Body of pancreas (tissue), 4 donors: ENCODE results near the gene ABCC1. TPM values are rescaled to one million over a fixed set of nuclear protein-coding genes. Genes with fewer than 3 reads are reported as not detected.
"Not testable (repeated sequence)": the region's sequence is repeated elsewhere in the genome, so short reads cannot be mapped to it uniquely, and the experiment has no call there.

Experiments
- ATAC-seq: fragments of 150-250 bp; one replicate; pipeline ENCODE4 v1.9.1; 2016
- DNase-seq, 4 donors: peaks; one replicate each; pipeline ENCODE4 v3.0.0-alpha.2; 2019
- H3K27ac ChIP-seq, 4 donors: fragments of 200-600 bp; sonication (generic); 1 replicate in 3 of 4; 2 replicates in 1 of 4; pipeline versions ENCODE4 v1.5.1 to v1.6.1; 2016 to 2019; ENCODE audit warnings: mild to moderate bottlenecking in 1 of 4, mixed read lengths in 1 of 4, moderate library complexity in 1 of 4
- H3K27me3 ChIP-seq, 2 donors: fragments of 200-600 bp; sonication (generic); one replicate each; pipeline ENCODE4 v1.6.0; 2016; ENCODE audit warnings: mild to moderate bottlenecking in 1 of 2
- H3K36me3 ChIP-seq, 2 donors: fragments of 200-600 bp; sonication (generic); replicated peaks in 1 of 2; 2 replicates each; pipeline ENCODE4 v1.5.1; 2016; ENCODE audit warnings: low read depth in 2 of 2; ENCODE audit not compliant: insufficient read depth in 1 of 2
- H3K4me1 ChIP-seq: fragments of 200-600 bp; sonication (generic); one replicate; pipeline ENCODE4 v1.6.0; 2016
- H3K4me3 ChIP-seq, 2 donors: fragments of 200-600 bp; sonication (generic); 1 replicate in 1 of 2; 2 replicates in 1 of 2; pipeline ENCODE4 v1.5.1; 2016 to 2019
- H3K9me3 ChIP-seq, 3 donors: fragments of 200-600 bp; sonication (generic); 1 replicate in 2 of 3; 2 replicates in 1 of 3; pipeline ENCODE4 v1.5.1; 2016
- POLR2A ChIP-seq, 3 donors: fragments of 450-650 bp; IDR thresholded peaks; one replicate each; pipeline ENCODE4 v1.6.1; 2016; ENCODE audit warnings: antibody characterized with exemption in 3 of 3, mild to moderate bottlenecking in 2 of 3
- WGBS, 2 donors: methylation state at CpG; one replicate each; pipeline ENCODE4 v1.1.5; 2017; 5-methylcytosine and 5-hydroxymethylcytosine counted together
- intact Hi-C: fragments of 100-400 bp; cut with DNase I; formaldehyde crosslinking; loops from one replicate; pipeline ENCODE4 v1.15.1; 2023
- total RNA-seq, 2 donors: library from RNA; depleted of rRNA; stranded (reverse); fragments of >200 nt; gene quantifications; one replicate each; pipeline ENCODE4 v1.1.0, GENCODE V29; 2016
- TF ChIP-seq, protein P1 (sequence below), 7 experiments: fragments of 450-650 bp in 4 of 7; fragments of 200-600 bp in 3 of 7; sonication (generic) in 3 of 7; IDR thresholded peaks; one replicate each; pipeline ENCODE4 v1.5.1; 2016 to 2019; ENCODE audit warnings: antibody characterized with exemption in 7 of 7

Gene ABCC1
- total RNA-seq, 2 donors from 2014 or later = 12.7 to 23.1 TPM

DNA sequence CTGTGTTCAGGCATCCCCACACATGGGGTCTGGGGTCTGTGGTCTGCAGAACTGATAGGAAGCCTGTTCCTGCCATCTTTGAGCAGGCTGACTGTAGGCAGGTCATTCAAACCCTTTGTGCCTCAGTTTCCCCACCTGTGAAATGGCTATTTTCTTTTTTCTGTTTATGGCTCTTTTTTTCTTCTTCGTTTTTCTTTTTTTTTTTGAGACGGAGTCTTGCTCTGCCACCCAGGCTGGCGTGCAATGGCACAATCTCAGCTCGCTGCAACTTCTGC lies 201.4 kb downstream of the ABCC1 start:
- intact Hi-C loops = no loop called here
- Histone ChIP-seq H3K4me3 (no peak overlapping the region), H3K27ac (peak overlapping the region in 3 of 4 donors; percentile 74 to 81 (median 78)), H3K4me1 (peaks cover 42% of the 10 kb centered on the region), H3K9me3 (no peaks in the 10 kb centered on the region), H3K27me3 (no peaks in the 10 kb centered on the region), H3K36me3 (no peaks in the 10 kb centered on the region)
- TF ChIP-seq, protein P1, sequence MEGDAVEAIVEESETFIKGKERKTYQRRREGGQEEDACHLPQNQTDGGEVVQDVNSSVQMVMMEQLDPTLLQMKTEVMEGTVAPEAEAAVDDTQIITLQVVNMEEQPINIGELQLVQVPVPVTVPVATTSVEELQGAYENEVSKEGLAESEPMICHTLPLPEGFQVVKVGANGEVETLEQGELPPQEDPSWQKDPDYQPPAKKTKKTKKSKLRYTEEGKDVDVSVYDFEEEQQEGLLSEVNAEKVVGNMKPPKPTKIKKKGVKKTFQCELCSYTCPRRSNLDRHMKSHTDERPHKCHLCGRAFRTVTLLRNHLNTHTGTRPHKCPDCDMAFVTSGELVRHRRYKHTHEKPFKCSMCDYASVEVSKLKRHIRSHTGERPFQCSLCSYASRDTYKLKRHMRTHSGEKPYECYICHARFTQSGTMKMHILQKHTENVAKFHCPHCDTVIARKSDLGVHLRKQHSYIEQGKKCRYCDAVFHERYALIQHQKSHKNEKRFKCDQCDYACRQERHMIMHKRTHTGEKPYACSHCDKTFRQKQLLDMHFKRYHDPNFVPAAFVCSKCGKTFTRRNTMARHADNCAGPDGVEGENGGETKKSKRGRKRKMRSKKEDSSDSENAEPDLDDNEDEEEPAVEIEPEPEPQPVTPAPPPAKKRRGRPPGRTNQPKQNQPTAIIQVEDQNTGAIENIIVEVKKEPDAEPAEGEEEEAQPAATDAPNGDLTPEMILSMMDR (IDR thresholded peaks at IDR 0.05) = no peak
- TF ChIP-seq POLR2A (IDR thresholded peaks at IDR 0.05) = no peak
- no peak for DNase-seq
- ATAC-seq = no peak
- 95 to 97% methylated on average over 4 of the region's 4 CpGs for WGBS, 2 donors

DNA sequence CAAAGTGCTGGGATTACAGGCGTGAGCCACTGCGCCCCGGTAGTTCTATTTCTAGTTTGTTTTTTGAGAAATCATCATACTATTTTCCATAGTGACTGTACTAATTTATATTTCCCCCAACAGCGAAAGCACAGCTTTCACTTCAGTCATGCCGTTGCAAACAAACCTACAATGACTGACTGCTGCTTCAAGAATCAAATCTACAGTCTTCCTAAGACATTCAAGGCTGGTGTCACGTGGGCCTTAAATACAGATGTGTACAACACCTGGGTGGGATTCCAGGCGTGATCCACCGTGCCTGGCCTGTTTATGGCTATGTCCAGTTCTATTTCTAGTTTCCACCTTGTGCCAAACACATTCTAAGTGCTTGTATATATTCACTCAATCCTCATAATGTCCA lies 201.9 kb downstream of the ABCC1 start:
- no peak for ATAC-seq
- Histone ChIP-seq H3K9me3 (no peaks in the 10 kb centered on the region), H3K27ac (no peak overlapping the region), H3K4me3 (no peak overlapping the region), H3K4me1 (peaks cover 40% of the 10 kb centered on the region), H3K36me3 (no peaks in the 10 kb centered on the region), H3K27me3 (no peaks in the 10 kb centered on the region)
- WGBS, 2 donors = 89 to 91% methylated on average over 8 of the region's 8 CpGs
- intact Hi-C loops = no loop called here
- DNase-seq = no peak
- TF ChIP-seq, protein P1 (IDR thresholded peaks at IDR 0.05) = no peak
- no peak for TF ChIP-seq POLR2A (IDR thresholded peaks at IDR 0.05)

DNA sequence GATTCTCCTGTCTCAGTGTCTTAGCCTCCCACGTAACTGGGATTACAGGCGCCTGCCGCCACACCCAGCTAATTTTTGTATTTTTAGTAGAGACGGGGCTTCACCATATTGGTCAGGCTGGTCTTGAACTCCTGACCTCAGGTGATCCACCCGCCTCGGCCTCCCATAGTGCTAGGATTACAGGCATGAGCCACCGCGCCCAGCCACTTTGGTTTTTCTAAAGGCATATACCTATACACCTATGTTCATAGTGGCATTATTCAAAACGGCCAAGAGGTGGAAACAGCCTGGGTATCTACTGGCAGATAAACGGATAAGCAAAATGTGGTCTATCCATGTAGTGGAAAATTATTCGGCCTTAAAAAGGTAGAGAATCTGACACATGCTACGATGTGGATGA lies 203.6 kb downstream of the ABCC1 start:
- not testable (repeated sequence) for ATAC-seq

DNA sequence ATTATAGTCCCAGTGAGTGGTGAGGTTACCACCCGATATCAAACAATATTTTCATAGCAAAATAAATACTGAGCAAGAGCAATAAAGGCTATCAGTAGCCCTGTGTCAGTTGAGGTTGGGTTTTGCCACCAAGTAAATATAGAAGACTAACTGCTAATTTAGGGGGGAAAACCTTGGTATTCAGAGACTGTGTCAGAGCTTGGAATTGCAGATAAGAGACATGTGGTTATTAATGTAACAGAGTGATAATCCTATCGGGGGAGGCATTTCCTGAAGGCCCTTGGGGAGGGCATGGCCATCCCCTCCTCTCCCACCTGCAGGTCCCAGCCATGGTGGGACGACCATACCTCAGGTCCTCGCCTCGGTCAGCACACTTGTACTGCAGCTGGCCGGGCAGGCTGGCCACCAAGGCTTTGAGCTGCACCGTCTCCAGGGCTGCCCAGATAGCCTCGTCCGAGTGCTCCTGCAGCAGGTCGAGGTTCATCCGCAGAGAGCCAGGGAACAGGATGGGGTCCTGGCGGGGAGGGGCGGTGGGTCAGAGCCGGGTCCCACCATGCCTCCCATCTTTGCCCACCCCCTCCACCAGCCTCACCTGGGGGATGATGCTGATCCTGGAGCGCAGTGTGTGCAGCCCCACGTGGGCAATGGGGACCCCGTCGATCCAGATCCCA lies 205.0 kb downstream of the ABCC1 start:
- ATAC-seq (no peak), DNase-seq (no peak)
- intact Hi-C loops = no loop called here
- no peak for TF ChIP-seq POLR2A (IDR thresholded peaks at IDR 0.05)
- TF ChIP-seq, protein P1 (IDR thresholded peaks at IDR 0.05) = no peak
- 87 to 92% methylated on average over 10 to 18 of the region's 18 CpGs for WGBS, 2 donors
- Histone ChIP-seq H3K36me3 (no peaks in the 10 kb centered on the region), H3K4me1 (peaks cover 16% of the 10 kb centered on the region), H3K27ac (no peak overlapping the region), H3K4me3 (no peak overlapping the region), H3K27me3 (no peaks in the 10 kb centered on the region), H3K9me3 (no peaks in the 10 kb centered on the region)

More for the DNA sequence above, 203.6 kb downstream of the ABCC1 start:
- H3K4me1 ChIP-seq = peaks cover 30% of the 10 kb centered on the region
- H3K27me3 ChIP-seq, DNase-seq, H3K36me3 ChIP-seq, H3K9me3 ChIP-seq, H3K4me3 ChIP-seq, H3K27ac ChIP-seq, intact Hi-C loops: not testable (repeated sequence)
- WGBS, 2 donors = 93 to 94% methylated on average over 12 of the region's 12 CpGs

DNA sequence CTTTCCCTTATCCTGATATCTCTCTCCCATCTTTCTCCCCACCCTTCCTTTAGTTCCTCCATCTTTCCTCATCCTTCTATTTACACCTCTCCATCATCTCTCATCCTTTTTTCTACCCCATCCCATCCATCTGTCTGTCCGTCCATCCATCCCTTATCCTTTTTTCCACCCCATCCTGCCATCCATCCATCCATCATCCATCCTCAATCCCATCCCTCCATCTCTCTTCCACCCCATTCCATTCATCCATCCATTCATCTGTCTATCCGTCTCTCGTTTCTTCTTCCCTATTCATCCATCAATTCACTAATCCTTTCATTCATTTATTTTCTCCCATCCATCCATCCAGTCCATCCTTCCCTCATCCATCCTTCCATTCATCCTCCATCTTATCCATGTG lies 205.8 kb downstream of the ABCC1 start:
- Histone ChIP-seq H3K27ac (no peak overlapping the region), H3K4me1 (peaks cover 8% of the 10 kb centered on the region), H3K4me3 (no peak overlapping the region), H3K27me3 (no peaks in the 10 kb centered on the region), H3K36me3 (no peaks in the 10 kb centered on the region), H3K9me3 (no peaks in the 10 kb centered on the region)
- 96 to 99% methylated on average over 3 of the region's 3 CpGs for WGBS, 2 donors
- intact Hi-C loops = no loop called here
- no peak for DNase-seq
- ATAC-seq = no peak
- TF ChIP-seq POLR2A (IDR thresholded peaks at IDR 0.05) = no peak
- TF ChIP-seq, protein P1 (IDR thresholded peaks at IDR 0.05) = no peak
